ENCODE data around the gene MND1.

Gene MND1

GRCh38 chr4:153344131-153345011 lies at the start of gene MND1:
TSS of gene MND1 (plus strand) at chr4:153344688. CDS start at chr4:153344738, 50 bp downstream.
- DNase-seq (ENCODE audit: low read depth in 4 of 4, low spot score in 1 of 4) = peak; percentile 85 to 90 (median 89)

DNA sequence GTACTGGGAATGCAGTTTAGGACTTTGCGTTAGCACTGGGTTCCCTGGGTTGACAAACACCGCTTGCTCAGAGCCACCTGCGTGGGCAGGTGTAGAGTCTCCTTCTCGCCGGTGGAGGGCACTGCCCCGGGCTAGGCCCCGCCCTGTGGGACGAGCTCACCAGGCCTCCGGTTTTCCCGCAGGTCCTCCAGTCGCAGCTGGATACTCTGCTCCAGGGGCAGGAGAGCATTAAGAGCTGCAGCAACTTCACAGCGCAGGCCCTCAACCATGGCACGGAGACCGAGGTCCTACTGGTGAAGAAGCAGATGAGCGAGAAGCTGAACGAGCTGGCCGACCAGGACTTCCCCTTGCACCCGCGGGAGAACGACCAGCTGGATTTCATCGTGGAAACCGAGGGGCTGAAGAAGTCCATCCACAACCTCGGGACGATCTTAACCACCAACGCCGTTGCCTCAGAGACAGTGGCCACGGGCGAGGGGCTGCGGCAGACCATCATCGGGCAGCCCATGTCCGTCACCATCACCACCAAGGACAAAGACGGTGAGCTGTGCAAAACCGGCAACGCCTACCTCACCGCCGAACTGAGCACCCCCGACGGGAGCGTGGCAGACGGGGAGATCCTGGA lies 49.2 kb upstream of the MND1 start:
- no peak for DNase-seq (ENCODE audit: low read depth in 4 of 4, low spot score in 1 of 4)

DNA sequence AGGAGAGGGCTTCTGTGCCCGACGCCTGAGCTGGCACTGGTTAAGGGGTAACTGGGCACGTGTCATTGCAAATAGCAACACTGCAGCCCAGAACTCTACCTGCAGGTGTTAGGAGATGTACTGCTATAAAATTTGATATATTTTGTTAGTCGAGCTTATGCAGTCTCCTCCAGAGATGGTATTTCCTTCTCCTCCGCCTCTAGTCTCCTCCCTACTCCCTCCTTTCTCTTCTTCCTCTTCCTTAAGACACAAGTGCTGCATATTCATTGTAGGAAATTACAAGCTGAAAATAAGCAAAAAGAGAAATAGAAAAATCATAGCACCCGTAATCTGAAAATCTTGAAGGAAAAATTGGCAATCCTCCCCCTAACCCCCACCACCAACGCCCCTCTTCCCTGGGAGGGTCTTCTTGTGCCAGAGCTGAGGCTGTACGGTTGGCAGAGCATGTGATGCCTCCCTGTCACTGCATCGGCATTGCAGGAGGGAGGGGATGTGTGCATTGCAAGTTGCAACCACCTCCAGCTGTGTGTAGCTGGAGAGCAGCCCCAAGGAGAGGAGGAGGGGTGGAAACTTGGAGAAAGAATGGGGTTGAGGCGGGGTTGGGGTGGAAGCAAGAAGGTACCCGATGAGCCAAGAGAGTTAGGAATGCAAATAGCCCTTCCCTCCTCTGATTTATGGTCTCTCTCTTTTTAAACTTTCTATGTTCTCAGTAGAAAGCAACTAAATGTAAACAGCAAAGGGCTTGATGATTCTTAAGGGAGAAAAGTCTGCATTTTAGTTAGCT lies 48.3 kb upstream of the MND1 start:
- no peak for DNase-seq (ENCODE audit: low read depth in 4 of 4, low spot score in 1 of 4)

DNA sequence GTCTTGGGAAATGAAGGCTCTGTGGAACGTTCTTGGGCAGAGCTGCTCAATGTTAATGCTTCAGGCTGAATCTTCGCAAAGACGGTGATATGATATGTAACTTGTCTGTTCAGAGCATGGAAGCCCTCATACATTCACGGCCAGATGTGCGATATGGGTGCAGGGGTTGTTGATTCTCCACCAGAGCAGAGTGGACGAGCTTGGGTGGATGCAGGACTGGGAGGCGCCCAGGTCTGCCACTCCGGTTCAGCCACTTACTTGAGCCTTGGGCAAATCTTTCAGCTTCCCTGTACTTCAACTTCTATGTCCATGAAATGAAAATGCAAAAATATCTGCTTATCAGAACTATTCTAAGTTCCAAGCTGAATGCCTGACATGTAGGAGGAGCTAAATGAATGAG lies 47.4 kb upstream of the MND1 start:
- DNase-seq (ENCODE audit: low read depth in 4 of 4, low spot score in 1 of 4) = no peak

GRCh38 chr4:153310793-153311192 lies 33.7 kb upstream of the MND1 start:
- no peak for DNase-seq (ENCODE audit: low read depth in 4 of 4, low spot score in 1 of 4)

DNA sequence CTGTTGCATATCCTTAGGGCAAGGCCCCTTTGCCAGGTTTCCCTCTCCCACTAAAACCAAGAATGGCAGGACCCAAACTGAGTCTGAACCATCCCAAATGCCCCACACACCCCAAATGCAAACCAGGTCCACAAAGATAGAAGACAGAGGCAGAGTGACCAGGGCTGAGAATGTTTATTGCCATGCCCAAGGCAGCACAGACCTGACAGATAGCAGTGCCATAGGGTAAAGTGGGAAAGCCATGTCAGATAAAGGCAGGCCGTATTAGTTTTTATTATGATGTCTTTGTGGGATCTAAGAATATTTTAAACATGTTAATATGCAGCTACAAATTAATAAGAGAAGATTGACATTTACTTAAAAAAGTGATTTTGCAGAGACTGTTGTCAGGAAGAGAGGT lies 29.6 kb upstream of the MND1 start:
- no peak for DNase-seq (ENCODE audit: low read depth in 4 of 4, low spot score in 1 of 4)

DNA sequence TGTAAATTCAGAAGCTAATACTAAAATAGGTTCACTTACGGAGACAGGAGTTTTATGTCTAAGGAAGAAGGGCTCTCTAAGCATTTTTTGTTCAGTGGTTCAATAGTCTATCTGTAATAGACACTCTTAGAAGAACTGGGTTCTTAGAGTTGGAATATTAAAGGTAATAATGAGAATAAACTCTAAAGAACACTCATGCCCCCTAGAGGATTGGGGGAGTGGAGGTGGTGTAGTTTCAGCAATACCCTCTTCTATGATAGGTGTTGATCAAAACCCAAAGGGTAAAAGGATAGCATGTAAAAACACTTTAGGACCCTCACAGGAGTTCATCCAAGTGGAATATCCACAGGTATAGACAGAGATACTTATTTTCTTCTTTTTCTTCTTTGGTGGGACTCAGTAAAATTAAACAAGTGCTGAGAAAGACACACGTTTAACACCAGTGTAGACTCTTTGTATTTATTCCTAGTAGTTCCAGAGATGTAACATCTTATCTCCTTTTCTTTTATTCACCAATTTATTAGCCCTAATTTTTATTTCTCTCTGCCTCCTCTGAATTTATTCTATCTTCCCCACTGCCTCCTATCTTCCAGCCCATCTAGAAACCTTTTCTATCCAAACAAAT lies 25.7 kb upstream of the MND1 start:
- DNase-seq (ENCODE audit: low read depth in 4 of 4, low spot score in 1 of 4) = no peak

DNA sequence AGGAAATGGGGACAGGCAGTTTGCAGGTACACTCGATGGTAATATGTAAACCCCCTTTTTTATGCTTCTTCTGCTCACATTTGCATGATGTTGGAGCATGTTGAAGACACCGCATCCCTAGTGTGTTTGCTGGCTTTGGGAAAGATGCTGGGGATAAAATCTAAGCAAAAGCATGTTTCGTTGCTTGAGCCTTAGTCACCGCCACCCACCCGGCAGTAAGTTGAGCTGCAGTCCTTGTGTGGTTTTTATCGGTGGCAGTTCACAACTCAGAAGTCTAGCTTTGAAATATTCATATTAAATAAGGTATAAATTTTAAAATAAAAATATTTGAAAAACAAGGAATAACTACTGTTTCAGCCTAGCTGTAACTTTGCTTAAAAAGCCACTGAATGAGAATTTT lies 21.7 kb upstream of the MND1 start:
- DNase-seq (ENCODE audit: low read depth in 4 of 4, low spot score in 1 of 4) = no peak

- no peak for DNase-seq (ENCODE audit: low read depth in 4 of 4, low spot score in 1 of 4)
Observed at GRCh38 chr4:153324046-153324445, 20.4 kb upstream of the MND1 start.

DNA sequence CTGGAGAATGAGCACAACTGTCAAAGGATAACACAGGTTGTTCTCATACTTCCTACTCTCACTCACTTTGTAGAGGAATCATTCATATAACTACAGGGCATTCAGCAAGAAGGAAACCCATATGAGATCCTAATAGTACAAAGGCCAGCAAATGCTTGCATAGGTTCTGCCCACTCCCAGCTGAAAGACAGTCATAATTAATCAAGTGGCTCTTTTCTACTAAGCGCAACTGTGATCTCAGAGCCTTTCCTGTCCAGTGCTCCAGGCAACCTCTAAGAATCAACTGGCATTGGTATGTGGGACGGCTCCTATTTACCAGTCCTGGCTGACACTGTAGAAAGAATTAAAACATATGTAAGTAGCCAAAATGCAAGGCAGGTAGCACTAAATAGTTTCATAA lies 18.9 kb upstream of the MND1 start:
- no peak for DNase-seq (ENCODE audit: low read depth in 4 of 4, low spot score in 1 of 4)

DNA sequence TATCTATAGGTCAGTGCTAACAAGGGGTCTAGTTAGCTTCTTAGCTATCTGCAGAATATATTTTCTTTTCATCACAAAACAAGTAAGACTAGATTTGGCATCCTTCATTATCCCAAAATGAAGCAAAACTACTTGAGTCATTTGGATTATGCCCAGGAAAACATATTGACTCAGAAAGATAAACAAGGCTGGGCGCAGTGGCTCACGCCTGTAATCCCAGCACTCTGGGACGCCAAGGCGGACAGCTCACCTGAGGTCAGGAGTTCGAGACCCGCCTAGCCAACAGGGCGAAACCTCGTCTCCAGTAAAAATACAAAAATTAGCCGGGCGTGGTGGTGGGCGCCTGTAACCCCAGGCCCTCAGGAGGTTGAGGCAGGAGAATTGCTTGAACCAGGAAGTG lies 18.0 kb upstream of the MND1 start:
- no peak for DNase-seq (ENCODE audit: low read depth in 4 of 4, low spot score in 1 of 4)

- no peak for DNase-seq (ENCODE audit: low read depth in 4 of 4, low spot score in 1 of 4)
Observed at GRCh38 chr4:153327247-153327646, 17.2 kb upstream of the MND1 start.

DNA sequence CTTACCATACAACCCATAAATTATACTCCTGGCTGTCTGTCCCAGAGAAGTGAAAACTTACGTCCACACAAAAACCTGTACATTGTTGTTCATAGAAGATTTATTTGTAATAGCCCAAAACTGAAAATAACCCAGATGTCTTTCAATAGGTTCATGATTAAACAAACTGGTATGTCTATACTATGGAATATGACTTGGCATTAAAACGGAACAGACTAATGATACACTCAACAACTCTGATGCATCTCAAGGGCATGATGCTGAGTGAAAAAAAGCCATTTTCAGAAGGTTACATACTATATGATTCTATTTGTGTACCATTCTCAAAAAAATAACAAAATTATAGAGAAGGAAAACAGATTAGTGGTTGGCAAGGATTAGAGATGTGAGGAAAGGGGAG lies 11.6 kb upstream of the MND1 start:
- DNase-seq (ENCODE audit: low read depth in 4 of 4, low spot score in 1 of 4) = no peak

DNA sequence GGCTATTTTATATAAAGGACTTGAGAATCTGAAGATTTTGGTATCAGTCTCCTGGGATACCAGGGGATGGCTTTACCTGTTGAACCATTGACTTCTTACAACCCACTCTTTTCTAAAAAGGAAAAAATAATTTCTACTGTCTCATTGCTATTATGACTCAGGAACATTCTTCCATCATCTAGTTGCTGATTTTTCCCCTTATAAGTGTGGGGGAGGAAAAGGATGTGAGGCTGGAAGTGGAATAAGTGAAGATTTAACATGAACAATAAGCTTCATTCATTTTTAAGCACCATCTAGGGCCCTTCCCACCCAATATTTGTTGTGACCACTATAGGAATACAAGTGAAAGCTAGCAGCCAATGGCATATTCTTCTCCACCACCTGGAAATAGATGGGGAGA lies 10.6 kb upstream of the MND1 start:
- DNase-seq (ENCODE audit: low read depth in 4 of 4, low spot score in 1 of 4) = no peak

DNA sequence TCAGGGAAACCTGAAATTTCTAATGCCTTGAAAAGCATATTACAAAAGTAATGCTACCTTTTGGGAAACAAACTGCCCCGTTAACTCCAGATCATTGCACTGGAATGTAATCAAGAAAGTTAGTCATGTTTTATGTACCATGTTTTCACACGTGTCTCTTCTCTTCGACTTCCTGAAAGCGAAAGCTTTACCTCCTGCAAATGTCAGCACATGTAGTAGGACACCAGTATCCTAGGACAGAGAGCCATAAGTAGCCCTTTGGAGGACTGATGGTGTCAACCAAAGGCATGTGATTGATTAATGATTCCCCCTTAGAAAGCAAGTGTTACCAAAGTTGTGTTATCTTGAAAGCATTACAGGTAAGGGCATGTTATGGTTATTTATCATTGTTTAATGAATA lies 8.8 kb upstream of the MND1 start:
- no peak for DNase-seq (ENCODE audit: low read depth in 4 of 4, low spot score in 1 of 4)

DNA sequence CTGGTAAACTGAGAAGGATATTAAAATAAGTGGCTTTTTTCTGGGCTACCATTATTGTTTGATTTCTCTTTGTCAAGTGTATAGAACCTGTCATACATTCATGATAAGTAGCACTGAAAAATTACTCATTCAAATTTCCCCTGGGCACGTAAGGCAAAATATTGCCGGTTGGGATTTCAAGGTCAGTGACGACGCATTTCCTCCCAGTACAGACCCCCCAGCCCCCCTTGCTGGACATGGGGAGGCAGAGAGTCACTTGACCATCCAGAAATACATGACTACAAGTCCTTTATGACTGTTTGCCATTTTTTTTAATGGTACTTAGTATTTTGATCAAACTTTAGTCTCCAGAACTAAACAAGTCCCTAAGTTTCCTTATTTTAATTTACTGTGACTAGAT lies 6.8 kb upstream of the MND1 start:
- DNase-seq (ENCODE audit: low read depth in 4 of 4, low spot score in 1 of 4) = no peak

- no peak for DNase-seq (ENCODE audit: low read depth in 4 of 4, low spot score in 1 of 4)
Observed at GRCh38 chr4:153341575-153342090, 2.9 kb upstream of the MND1 start.

GRCh38 chr4:153342751-153343552 lies 1.5 kb upstream of the MND1 start:
- DNase-seq (ENCODE audit: low read depth in 4 of 4, low spot score in 1 of 4) = no peak

GRCh38 chr4:153345012-153345981 lies 809 bp downstream of the MND1 start:
- peak; percentile 17 to 45 (median 36) for DNase-seq (ENCODE audit: low read depth in 4 of 4, low spot score in 1 of 4)
